Activated CD4-positive, alpha-beta T cell treated with anti-CD3 and anti-CD28 coated beads for 24 hours (primary cell): ENCODE results near the gene DNAAF5.
"Not testable (repeated sequence)": the region's sequence is repeated elsewhere in the genome, so short reads cannot be mapped to it uniquely, and the experiment has no call there.

Source experiments
- DNase-seq, 2 donors: peaks; one replicate each; pipeline ENCODE4 v3.0.0-alpha.2; 2020; ENCODE audit warnings: low read depth in 2 of 2

The DNAAF5 gene

GRCh38 chr7:730501-731439 is 4.3 kb downstream of the DNAAF5 start:
- no peak for DNase-seq

GRCh38 chr7:731440-732085 is 5.1 kb downstream of the DNAAF5 start:
- DNase-seq = no peak

- no peak for DNase-seq
Observed at GRCh38 chr7:732094-732541, 5.6 kb downstream of the DNAAF5 start.

- DNase-seq = no peak
Observed at GRCh38 chr7:732556-732955, 6.1 kb downstream of the DNAAF5 start.

- no peak for DNase-seq
Observed at GRCh38 chr7:734214-734613, 7.7 kb downstream of the DNAAF5 start.

GRCh38 chr7:734808-735207 is 8.3 kb downstream of the DNAAF5 start:
- no peak for DNase-seq

- no peak for DNase-seq
Observed at GRCh38 chr7:738241-738640, 11.7 kb downstream of the DNAAF5 start.

GRCh38 chr7:738723-739454 is 12.4 kb downstream of the DNAAF5 start:
- DNase-seq = no peak

- no peak for DNase-seq
Observed at GRCh38 chr7:739455-739982, 13.0 kb downstream of the DNAAF5 start.

- no peak for DNase-seq
Observed at GRCh38 chr7:739983-740942, 13.8 kb downstream of the DNAAF5 start.

GRCh38 chr7:741191-741671 is 14.7 kb downstream of the DNAAF5 start:
- DNase-seq = no peak

- no peak for DNase-seq
Observed at GRCh38 chr7:741850-742249, 15.4 kb downstream of the DNAAF5 start.

GRCh38 chr7:742791-743190 is 16.3 kb downstream of the DNAAF5 start:
- no peak for DNase-seq

- DNase-seq = not testable (repeated sequence)
Observed at GRCh38 chr7:743341-744127, 17.0 kb downstream of the DNAAF5 start.

- DNase-seq = not testable (repeated sequence)
Observed at GRCh38 chr7:744128-744520, 17.6 kb downstream of the DNAAF5 start.

- DNase-seq = no peak
Observed at GRCh38 chr7:744854-745430, 18.4 kb downstream of the DNAAF5 start.

- DNase-seq = no peak
Observed at GRCh38 chr7:745431-746154, 19.1 kb downstream of the DNAAF5 start.

- no peak for DNase-seq
Observed at GRCh38 chr7:746155-747061, 19.9 kb downstream of the DNAAF5 start.
